Measurements from ENCODE around the gene CDC42. TPM values are rescaled to one million over a fixed set of nuclear protein-coding genes. Genes with fewer than 3 reads are reported as not detected.

The CDC42 gene
- total and polyA plus RNA-seq, 2 of the 13 experiments (the other 11 are each of a cell fraction or from before 2014, with no cell fraction given): 138 to 237 TPM

GRCh38 chr1:22048351-22049192 lies 3.9 kb upstream of the CDC42 start (continued):
- no peak for TF ChIP-seq ZHX2 (IDR thresholded peaks at IDR 0.05; ENCODE audit: low read depth)
- no peak for TF ChIP-seq ZHX2 (CRISPR knock-in tag; IDR thresholded peaks at IDR 0.05; ENCODE audit: borderline replicate concordance)
- no peak for TF ChIP-seq GPN1 (CRISPR knock-in tag; IDR thresholded peaks at IDR 0.05; ENCODE audit: borderline replicate concordance)
- no peak for TF ChIP-seq HDAC6 (IDR thresholded peaks at IDR 0.05; ENCODE audit: low read depth, low read length)
- TF ChIP-seq FOXK1 (CRISPR knock-in tag; IDR thresholded peaks at IDR 0.05; ENCODE audit: borderline replicate concordance, low read depth): peak; percentile 30; the same call in 1 of the 2 replicates
- 0 out of 2 replicates have a peak, but pooled peaks have one; percentile 17 for TF ChIP-seq KDM2A (CRISPR knock-in tag; IDR thresholded peaks at IDR 0.05; ENCODE audit: borderline replicate concordance, low read depth)
- no peak for TF ChIP-seq RXRB (CRISPR knock-in tag; IDR thresholded peaks at IDR 0.05; ENCODE audit: borderline replicate concordance)
- TF ChIP-seq REPIN1 (CRISPR knock-in tag; IDR thresholded peaks at IDR 0.05; ENCODE audit: borderline replicate concordance, low read depth): no peak
- TF ChIP-seq MAX (IDR thresholded peaks at IDR 0.05): no peak; the same call in 1 of the 2 replicates
- no peak for TF ChIP-seq TIGD3 (CRISPR knock-in tag; IDR thresholded peaks at IDR 0.05; ENCODE audit: borderline replicate concordance)
- TF ChIP-seq UBTF (CRISPR knock-in tag; IDR thresholded peaks at IDR 0.05): no peak
- no peak for TF ChIP-seq SMAD1 (CRISPR knock-in tag; IDR thresholded peaks at IDR 0.05; ENCODE audit: borderline replicate concordance, low read depth)
- no peak for TF ChIP-seq BCLAF1 (IDR thresholded peaks at IDR 0.05)
- no peak for TF ChIP-seq KMT2B (CRISPR knock-in tag; IDR thresholded peaks at IDR 0.05)
- no peak for TF ChIP-seq BRCA1 (CRISPR knock-in tag; IDR thresholded peaks at IDR 0.05)

All from HepG2 (cell line).